HG03196 (cell line): ENCODE measurements around the gene HNRNPLL.

ENCODE experiments used
- ATAC-seq: cut with Tn5 transposase; IDR thresholded peaks from one replicate; pipeline ENCODE4 v1.9.1; 2021; ENCODE audit not compliant: unreplicated experiment

Gene HNRNPLL

GRCh38 chr2:38533757-38534545 is 68.8 kb downstream of the HNRNPLL start:
- ATAC-seq = no peak

GRCh38 chr2:38533180-38533579 is 69.5 kb downstream of the HNRNPLL start:
- peak; percentile 97 for ATAC-seq

GRCh38 chr2:38532366-38532765 is 70.4 kb downstream of the HNRNPLL start:
- no peak for ATAC-seq

- ATAC-seq = no peak
Observed at GRCh38 chr2:38529208-38529607, 73.5 kb downstream of the HNRNPLL start.

- ATAC-seq = no peak
Observed at GRCh38 chr2:38528534-38528933, 74.2 kb downstream of the HNRNPLL start.

- ATAC-seq = no peak
Observed at GRCh38 chr2:38528008-38528442, 74.7 kb downstream of the HNRNPLL start.

- ATAC-seq = no peak
Observed at GRCh38 chr2:38527338-38528007, 75.3 kb downstream of the HNRNPLL start.

- ATAC-seq = no peak
Observed at GRCh38 chr2:38526195-38526594, 76.5 kb downstream of the HNRNPLL start.

- no peak for ATAC-seq
Observed at GRCh38 chr2:38524580-38524979, 78.1 kb downstream of the HNRNPLL start.

- no peak for ATAC-seq
Observed at GRCh38 chr2:38523728-38524437, 78.8 kb downstream of the HNRNPLL start.

- ATAC-seq = no peak
Observed at GRCh38 chr2:38522754-38523349, 79.9 kb downstream of the HNRNPLL start.

- ATAC-seq = no peak
Observed at GRCh38 chr2:38521835-38522234, 80.9 kb downstream of the HNRNPLL start.

- ATAC-seq = no peak
Observed at GRCh38 chr2:38517284-38517683, 85.4 kb downstream of the HNRNPLL start.

GRCh38 chr2:38516526-38516925 is 86.2 kb downstream of the HNRNPLL start:
- ATAC-seq = no peak

- no peak for ATAC-seq
Observed at GRCh38 chr2:38516122-38516521, 86.6 kb downstream of the HNRNPLL start.

- ATAC-seq = no peak
Observed at GRCh38 chr2:38515155-38516074, 87.3 kb downstream of the HNRNPLL start.

GRCh38 chr2:38514603-38515154 is 88.0 kb downstream of the HNRNPLL start:
- ATAC-seq = no peak

GRCh38 chr2:38512211-38512610 is 90.5 kb downstream of the HNRNPLL start:
- no peak for ATAC-seq
